HuH-7.5 (cell line): ENCODE measurements around the gene USH2A.
"Not testable (repeated sequence)": the region's sequence is repeated elsewhere in the genome, so short reads cannot be mapped to it uniquely, and the experiment has no call there.

Experiments
- DNase-seq: peaks from one replicate; pipeline ENCODE4 v3.0.0; 2011; ENCODE audit warnings: low spot score

The USH2A gene

GRCh38 chr1:216045400-216045799 is 377.8 kb downstream of the USH2A start:
- no peak for DNase-seq

GRCh38 chr1:216044538-216044937 is 378.7 kb downstream of the USH2A start:
- no peak for DNase-seq

- peak; percentile 49 for DNase-seq
Observed at GRCh38 chr1:216034506-216034905, 388.7 kb downstream of the USH2A start.

- DNase-seq: no peak
Observed at GRCh38 chr1:216032961-216033614, 390.2 kb downstream of the USH2A start.

- no peak for DNase-seq
Observed at GRCh38 chr1:216032284-216032683, 391.0 kb downstream of the USH2A start.

- DNase-seq: no peak
Observed at GRCh38 chr1:216028631-216029030, 394.6 kb downstream of the USH2A start.

GRCh38 chr1:216024546-216024945 is 398.7 kb downstream of the USH2A start:
- no peak for DNase-seq

GRCh38 chr1:216020743-216021345 is 402.4 kb downstream of the USH2A start:
- DNase-seq: no peak

- DNase-seq: no peak
Observed at GRCh38 chr1:216015116-216015515, 408.1 kb downstream of the USH2A start.

GRCh38 chr1:216014086-216014485 is 409.2 kb downstream of the USH2A start:
- DNase-seq: no peak

GRCh38 chr1:216009456-216009855 is 413.8 kb downstream of the USH2A start:
- not testable (repeated sequence) for DNase-seq

GRCh38 chr1:216005916-216006315 is 417.3 kb downstream of the USH2A start:
- DNase-seq: no peak

GRCh38 chr1:215992620-215993019 is 430.6 kb downstream of the USH2A start:
- DNase-seq: no peak

GRCh38 chr1:215987092-215987875 is 436.0 kb downstream of the USH2A start:
- DNase-seq: no peak

- DNase-seq: no peak
Observed at GRCh38 chr1:215986401-215986800, 436.8 kb downstream of the USH2A start.

GRCh38 chr1:215983680-215984079 is 439.6 kb downstream of the USH2A start:
- DNase-seq: no peak

GRCh38 chr1:215971793-215972441 is 451.3 kb downstream of the USH2A start:
- no peak for DNase-seq

- no peak for DNase-seq
Observed at GRCh38 chr1:215970406-215970805, 452.8 kb downstream of the USH2A start.

GRCh38 chr1:215963621-215964020 is 459.6 kb downstream of the USH2A start:
- DNase-seq: no peak

- no peak for DNase-seq
Observed at GRCh38 chr1:215963040-215963439, 460.2 kb downstream of the USH2A start.

GRCh38 chr1:215958841-215959240 is 464.4 kb downstream of the USH2A start:
- DNase-seq: no peak

GRCh38 chr1:215957663-215958062 is 465.6 kb downstream of the USH2A start:
- DNase-seq: no peak

GRCh38 chr1:215932558-215932957 is 490.7 kb downstream of the USH2A start:
- no peak for DNase-seq
